GM18861 (cell line): ENCODE data around the gene HTR1D.
"Not testable (repeated sequence)": the region's sequence is repeated elsewhere in the genome, so short reads cannot be mapped to it uniquely, and the experiment has no call there.

Source experiments
- ATAC-seq: cut with Tn5 transposase; IDR thresholded peaks from one replicate; pipeline ENCODE4 v1.9.1; 2021; ENCODE audit not compliant: unreplicated experiment

The HTR1D gene

GRCh38 chr1:23217421-23218115 is at the start of gene HTR1D:
Gene HTR1D (minus strand): TSS chr1:23217502. CDS start chr1:23194219, 23,283 bp downstream.
- no peak for ATAC-seq

GRCh38 chr1:23263380-23263887 is 46.1 kb upstream of the HTR1D start:
- ATAC-seq: no peak

GRCh38 chr1:23258082-23258481 is 40.8 kb upstream of the HTR1D start:
- ATAC-seq: not testable (repeated sequence)

GRCh38 chr1:23257371-23257770 is 40.1 kb upstream of the HTR1D start:
- not testable (repeated sequence) for ATAC-seq

GRCh38 chr1:23254584-23254983 is 37.3 kb upstream of the HTR1D start:
- no peak for ATAC-seq

GRCh38 chr1:23251812-23252211 is 34.5 kb upstream of the HTR1D start:
- no peak for ATAC-seq

- no peak for ATAC-seq
Observed at GRCh38 chr1:23249787-23250454, 32.6 kb upstream of the HTR1D start.

GRCh38 chr1:23247276-23247675 is 30.0 kb upstream of the HTR1D start:
- no peak for ATAC-seq

- ATAC-seq: no peak
Observed at GRCh38 chr1:23246274-23246673, 29.0 kb upstream of the HTR1D start.

- no peak for ATAC-seq
Observed at GRCh38 chr1:23244256-23244761, 27.0 kb upstream of the HTR1D start.

- ATAC-seq: no peak
Observed at GRCh38 chr1:23242414-23242813, 25.1 kb upstream of the HTR1D start.

GRCh38 chr1:23239638-23240295 is 22.5 kb upstream of the HTR1D start:
- ATAC-seq: no peak

- ATAC-seq: no peak
Observed at GRCh38 chr1:23238565-23238964, 21.3 kb upstream of the HTR1D start.

GRCh38 chr1:23237508-23237907 is 20.2 kb upstream of the HTR1D start:
- ATAC-seq: no peak

GRCh38 chr1:23227806-23228205 is 10.5 kb upstream of the HTR1D start:
- ATAC-seq: no peak

GRCh38 chr1:23224739-23225648 is 7.7 kb upstream of the HTR1D start:
- ATAC-seq: no peak

- ATAC-seq: not testable (repeated sequence)
Observed at GRCh38 chr1:23223963-23224362, 6.7 kb upstream of the HTR1D start.

- not testable (repeated sequence) for ATAC-seq
Observed at GRCh38 chr1:23223490-23223951, 6.2 kb upstream of the HTR1D start.

- ATAC-seq: no peak
Observed at GRCh38 chr1:23222742-23223141, 5.4 kb upstream of the HTR1D start.

GRCh38 chr1:23222331-23222730 is 5.0 kb upstream of the HTR1D start:
- no peak for ATAC-seq
